GM19328 (cell line): ENCODE measurements around the gene WFS1.

Source experiments
- ATAC-seq: cut with Tn5 transposase; IDR thresholded peaks from one replicate; pipeline ENCODE4 v1.9.1; 2021; ENCODE audit warnings: mild to moderate bottlenecking, moderate library complexity; ENCODE audit not compliant: unreplicated experiment

Gene WFS1

GRCh38 chr4:6258026-6258360 is 11.7 kb upstream of the WFS1 start:
- ATAC-seq, result no peak

DNA sequence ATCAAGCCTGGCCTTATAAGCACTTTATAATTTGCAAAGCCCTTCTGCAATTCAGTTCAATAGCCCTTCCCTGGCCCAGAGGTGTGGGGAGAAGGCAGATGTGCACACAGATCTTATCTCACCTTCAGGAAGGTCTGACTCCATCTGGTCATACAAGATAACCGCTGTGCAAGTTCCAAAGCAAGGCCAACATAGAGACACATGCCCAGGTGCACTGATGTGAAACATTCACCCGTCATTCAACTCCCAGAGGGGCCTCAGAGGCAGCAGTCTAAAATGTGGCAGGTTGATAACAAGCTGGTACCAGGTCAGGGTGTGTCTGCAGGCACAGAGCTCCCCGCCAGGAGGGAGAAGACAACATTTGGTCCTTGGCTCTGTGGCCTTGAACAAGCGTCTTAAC is 10.9 kb upstream of the WFS1 start:
- ATAC-seq, result no peak

DNA sequence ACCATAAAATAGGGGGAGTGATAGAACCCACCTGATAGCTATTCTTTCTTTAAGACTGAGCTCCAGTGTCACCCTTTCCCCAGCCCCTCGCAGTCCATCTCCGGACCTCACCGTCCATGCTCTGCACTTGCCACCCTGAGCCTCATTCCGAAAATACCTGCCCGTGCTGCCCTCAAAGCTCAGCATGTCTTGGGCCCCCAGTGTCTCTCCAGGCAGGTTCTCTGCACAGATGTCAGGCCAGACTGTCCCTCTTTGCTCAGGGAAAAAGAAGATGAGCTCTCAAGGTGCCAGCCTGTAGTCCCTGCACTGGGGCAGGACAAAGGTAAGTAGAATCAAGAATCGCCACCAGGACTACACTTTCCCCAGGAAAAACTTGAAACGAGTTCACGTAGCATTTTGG is 9.8 kb upstream of the WFS1 start:
- no peak for ATAC-seq

GRCh38 chr4:6262176-6262575 is 7.5 kb upstream of the WFS1 start:
- no peak for ATAC-seq

DNA sequence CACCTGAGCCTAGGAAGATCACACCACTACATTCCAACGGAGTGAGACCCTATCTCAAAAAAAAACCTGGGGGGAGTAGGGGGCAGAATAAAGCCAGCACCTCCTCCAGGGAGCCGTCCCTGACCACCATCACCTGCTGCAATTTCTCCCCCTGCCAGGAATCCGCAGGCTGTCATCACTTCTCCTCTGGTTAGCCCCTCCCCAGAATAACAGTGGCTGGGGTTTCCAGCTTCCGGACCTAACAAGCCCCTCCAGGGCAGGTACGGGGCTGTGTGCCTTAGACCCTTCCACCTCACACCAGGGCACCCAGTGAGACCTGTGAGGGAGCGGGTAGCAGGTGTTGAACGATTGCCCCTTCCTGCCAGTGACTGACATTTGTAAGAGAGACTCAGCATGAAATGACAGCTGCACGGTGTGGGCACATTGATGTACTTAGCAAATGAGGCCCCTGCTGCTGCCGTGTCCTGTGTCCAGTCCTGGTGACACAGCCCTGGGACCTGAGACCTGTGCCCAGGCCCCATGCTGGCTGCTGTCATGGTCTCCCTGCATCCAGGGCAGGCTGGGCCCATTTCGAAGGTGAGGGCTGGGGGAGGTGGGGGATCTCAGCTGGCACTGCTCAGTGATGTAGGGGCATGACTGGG is 6.7 kb upstream of the WFS1 start:
- ATAC-seq, result no peak

- no peak for ATAC-seq
Measured at GRCh38 chr4:6263526-6264224, 6.0 kb upstream of the WFS1 start.

DNA sequence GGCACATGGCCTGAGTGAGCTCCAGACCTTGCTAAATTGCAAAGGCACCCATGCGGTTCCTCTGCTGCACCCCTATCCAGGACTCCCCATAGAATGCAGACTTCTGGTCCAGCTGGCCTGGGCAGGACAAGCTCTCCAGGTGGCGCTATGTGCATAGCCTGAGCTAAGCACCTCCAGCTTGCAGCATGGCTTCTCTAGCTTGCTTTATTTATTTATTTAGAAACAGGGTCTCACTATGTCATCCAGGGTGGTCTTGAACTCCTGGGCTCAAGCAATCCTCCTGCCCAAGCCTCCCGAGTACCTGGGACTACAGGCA is 5.5 kb upstream of the WFS1 start:
- no peak for ATAC-seq

- no peak for ATAC-seq
Measured at GRCh38 chr4:6265546-6265945, 4.1 kb upstream of the WFS1 start.

DNA sequence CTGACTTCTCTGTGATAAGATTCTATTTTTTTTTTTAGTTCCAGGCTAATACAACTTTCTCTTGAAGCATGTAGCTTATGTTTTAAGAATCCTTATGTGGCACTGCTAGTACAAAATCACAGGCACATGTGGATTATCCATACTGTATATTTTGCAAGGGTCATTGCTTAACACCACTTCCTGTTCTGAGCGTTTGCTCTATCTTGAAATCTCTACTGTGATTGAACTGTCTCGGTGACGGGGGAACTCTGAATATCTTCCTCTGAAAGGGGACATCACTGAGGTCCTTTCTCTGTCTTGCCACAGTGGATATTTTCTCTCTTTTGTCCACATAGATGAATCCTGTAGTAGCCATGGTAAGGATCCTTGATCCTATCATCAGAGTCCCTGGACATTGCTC is 2.1 kb upstream of the WFS1 start:
- ATAC-seq, result no peak

- no peak for ATAC-seq
Measured at GRCh38 chr4:6268650-6269615, 717 bp upstream of the WFS1 start.

DNA sequence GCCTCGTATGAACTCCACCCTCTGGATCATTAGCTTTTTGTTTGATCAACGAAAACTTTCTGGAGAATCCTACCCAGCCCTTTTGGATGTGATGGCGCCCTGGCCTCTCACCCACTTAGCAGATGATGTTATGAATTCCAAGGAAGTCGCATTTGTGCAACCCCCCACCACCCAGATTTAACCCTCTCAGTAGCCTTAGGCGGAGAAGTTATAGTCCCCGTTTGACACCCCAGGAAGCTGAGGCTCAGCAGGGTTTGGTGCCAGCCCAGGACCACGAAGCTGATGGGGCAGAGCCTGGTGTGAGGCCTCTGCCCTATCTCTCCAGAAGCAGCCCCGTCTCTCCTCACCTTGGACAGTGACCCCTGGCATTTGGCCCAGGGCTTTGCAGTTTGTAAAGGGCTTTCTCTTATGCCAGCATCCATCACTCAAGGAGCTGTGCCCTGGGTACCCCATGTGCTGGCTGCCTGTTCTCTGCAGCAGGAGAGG is 1.0 kb downstream of the WFS1 start:
- ATAC-seq, result no peak

DNA sequence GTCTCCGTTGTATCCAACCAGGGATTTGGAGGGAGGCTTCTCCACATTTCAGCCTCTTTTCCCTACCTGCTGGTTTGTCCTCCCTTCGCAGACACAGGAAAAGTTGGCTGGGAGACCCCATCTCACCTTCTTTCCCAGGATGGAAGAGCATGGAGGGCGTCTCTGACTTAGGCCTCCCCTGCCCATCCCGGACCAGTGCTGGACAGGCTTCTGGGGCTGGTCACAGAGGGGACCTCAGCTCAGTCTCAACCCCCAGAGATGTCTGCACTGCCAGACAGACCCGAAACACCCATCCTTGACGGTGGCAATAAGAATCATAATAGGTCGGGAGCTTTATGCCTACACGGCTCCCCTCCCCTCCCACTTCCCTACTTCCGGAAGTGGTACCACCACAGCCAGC is 1.6 kb downstream of the WFS1 start:
- ATAC-seq, result no peak

DNA sequence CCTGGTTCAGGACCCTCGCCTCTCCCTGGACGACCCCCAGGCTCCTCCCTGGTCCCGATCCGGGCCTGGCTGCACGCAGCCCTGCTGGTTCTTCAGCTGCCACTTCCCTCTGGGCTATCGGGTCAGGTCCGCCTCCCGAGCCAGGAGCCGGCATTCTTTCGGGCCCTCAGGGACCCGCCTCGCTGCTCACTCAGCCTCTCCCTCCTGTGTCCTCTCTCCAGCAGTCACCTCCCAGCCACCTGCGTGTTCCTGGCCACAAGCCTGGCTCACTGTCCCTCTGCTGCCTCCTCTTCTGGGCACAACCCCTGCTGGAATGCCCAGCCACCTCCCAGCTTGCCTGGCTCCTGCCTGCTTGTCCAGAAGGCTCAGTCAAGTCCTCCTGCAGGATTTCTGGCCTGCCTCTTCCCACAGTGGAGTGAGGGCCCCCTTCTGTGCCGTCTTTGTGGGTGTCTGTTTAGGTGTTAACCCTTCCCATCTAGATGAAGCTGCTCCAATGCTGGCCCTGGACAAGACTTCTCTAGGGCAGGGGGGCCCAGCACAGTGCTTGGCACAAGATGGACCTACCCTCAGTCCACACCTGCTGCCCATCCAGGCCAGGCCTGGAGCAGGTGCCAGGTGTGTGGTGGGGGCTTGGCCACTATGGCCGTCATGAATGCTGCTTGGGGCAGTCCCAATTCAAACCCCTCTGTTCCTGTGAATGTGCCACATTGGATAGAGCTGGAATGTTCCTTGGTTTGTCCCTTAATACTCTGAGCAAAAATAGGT is 2.2 kb downstream of the WFS1 start:
- no peak for ATAC-seq

DNA sequence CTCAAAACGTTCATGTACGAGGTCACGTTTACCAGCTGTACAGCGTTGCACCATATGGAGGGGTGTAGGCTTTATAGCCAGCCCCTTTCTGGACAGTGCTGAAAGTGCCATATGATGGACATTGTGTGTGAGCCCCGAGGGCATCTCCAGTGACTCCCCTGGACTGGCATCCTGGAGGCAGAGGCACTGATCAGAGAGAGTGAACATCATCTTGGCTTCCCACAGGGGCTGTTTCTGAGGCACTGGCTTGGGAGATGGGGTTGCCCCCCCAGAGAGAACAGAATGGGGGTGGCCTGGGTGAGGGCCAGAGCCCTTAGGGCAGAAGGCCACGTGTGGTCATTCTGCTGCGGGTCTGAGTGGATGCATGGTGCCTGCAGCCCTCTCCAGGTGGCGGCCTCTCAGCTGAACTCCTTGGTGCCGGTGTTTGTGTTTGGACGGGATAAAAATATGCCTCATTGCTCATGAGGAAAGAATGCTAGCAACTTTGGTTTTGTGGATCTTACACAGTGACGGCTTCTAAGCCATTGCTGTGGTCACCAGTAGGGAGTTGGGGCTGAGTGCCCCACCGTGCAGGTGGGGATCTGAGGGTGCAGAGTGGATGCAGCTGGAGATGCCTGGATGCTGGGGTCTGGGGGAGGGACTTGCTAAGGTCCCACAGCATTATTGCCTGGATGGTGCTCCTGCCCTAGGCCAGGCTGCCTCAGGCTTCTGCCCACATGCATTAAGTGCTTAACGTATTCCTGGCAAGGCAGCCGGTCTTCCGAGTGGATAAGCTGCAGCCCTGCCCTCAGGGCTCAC is 3.4 kb downstream of the WFS1 start:
- no peak for ATAC-seq

GRCh38 chr4:6273661-6273990 is 4.0 kb downstream of the WFS1 start:
- ATAC-seq, result no peak

- ATAC-seq, result no peak
Measured at GRCh38 chr4:6275351-6275750, 5.7 kb downstream of the WFS1 start.

DNA sequence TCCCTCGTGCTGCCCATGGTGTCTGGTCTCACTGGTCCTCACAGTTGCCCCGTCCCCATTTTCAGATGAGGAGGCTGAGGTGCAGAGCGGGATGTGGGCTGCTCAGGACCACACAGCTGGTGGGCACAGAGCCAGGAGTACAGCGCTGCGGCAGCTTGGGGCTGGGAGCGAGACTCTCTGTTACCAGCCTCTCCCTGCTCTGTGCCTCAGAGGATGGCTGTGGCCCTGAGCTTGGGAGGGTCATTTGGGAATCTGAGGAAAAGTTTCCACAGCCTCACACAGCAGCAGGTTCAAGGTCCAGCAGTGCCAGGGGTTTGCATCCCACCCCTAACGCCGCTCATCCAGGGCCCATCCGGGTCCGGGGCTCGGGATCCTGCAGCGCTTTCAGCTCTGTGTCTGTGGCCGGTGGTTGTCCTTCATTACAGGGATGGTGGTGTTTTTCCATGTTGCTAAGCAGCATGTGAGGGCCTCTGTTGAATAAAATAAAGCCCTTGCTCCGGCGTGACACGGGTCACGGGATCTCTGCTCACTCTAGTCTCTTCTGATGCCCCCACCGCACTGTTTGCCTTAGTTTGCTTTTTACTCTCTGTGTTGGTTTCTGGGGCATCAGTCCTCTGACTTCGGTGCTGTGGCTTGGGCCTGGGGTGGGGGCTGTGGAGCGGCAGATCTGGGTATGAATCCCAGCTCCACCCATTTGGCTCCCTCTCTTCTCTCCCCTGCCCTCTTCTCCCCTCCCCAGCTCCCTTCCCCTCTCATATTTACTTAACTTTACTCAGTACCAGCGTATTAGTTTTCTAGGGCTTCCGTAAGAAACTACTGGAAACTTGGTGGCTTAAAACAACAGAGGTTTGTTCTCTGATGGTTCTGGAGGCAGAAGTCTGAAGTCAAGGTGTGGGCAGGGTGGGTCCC is 6.5 kb downstream of the WFS1 start:
- ATAC-seq, result no peak

- ATAC-seq, result no peak
Measured at GRCh38 chr4:6277139-6277802, 7.6 kb downstream of the WFS1 start.
